DMS 273 (cell line): ENCODE measurements around the gene TSR2.

ENCODE experiments used
- DNase-seq: peaks from one replicate; lab custom pipeline; 2025; ENCODE audit not compliant: unreplicated experiment; lab: John Stamatoyannopoulos, UW

TSR2 gene

GRCh38 chrX:54439960-54440871, at the start of gene TSR2:
TSR2 (plus strand) TSS chrX:54440404; CDS start chrX:54440422, 18 bp downstream.
- DNase-seq = peak; percentile 94

GRCh38 chrX:54397113-54397512, 43.1 kb upstream of the TSR2 start:
- no peak for DNase-seq

DNA sequence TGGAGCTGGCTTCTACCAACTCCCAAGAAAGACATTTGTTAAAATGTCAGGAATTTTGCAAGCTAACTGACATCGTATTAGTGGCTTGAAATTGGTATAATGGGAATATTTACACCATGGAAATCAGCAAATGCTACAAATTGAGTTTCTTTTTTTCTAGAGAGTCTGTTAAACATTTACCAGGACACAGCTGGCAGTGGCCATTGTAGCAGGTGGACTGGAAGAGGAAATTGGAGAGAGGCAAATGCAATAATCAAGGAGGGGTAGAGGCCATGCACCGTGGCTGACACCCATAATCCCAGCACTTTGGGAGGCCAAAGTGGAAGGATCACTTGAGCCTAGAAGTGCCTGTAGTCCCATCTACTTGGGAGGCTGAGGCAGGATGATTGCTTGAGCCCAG, 32.9 kb upstream of the TSR2 start:
- DNase-seq = no peak

DNA sequence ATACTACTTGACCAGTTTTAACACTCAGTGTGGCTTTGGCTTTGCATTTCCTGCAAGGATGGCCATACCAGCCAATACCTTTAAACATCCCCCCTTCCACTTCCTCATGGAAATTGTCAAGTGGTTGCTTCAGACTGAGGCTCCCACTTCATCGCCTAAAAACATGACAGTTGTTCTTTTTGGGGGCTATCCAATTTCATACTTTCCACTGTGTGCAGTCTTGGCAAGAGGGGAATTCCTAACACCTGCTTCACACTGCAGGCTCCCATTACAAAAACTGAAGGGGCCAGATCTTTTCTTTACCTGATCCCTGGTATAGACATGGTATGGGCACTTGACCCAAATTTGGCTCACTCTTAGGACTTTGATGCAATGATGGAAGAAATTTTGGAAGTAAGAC, 28.5 kb upstream of the TSR2 start:
- DNase-seq = peak; percentile 74

DNA sequence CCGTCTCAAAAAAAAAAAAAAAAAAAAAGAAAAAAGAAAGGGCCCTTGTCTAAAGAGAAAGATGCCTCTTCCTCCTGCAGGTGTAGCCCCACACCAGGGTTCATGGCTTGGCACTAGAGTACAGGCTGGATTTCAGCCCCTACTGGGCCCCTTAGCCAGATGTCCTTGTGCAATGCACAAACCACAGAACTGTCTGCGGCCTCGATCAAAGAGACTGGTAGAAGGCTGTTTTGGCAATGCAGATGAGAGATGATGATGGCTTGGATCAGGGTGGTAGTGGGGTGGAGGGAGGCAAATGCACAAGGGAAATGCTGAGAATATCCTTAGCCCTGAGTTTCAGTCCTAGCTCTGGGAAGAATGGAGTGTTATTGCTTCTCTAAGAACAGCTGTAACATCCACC, 26.5 kb upstream of the TSR2 start:
- peak; percentile 73 for DNase-seq

DNA sequence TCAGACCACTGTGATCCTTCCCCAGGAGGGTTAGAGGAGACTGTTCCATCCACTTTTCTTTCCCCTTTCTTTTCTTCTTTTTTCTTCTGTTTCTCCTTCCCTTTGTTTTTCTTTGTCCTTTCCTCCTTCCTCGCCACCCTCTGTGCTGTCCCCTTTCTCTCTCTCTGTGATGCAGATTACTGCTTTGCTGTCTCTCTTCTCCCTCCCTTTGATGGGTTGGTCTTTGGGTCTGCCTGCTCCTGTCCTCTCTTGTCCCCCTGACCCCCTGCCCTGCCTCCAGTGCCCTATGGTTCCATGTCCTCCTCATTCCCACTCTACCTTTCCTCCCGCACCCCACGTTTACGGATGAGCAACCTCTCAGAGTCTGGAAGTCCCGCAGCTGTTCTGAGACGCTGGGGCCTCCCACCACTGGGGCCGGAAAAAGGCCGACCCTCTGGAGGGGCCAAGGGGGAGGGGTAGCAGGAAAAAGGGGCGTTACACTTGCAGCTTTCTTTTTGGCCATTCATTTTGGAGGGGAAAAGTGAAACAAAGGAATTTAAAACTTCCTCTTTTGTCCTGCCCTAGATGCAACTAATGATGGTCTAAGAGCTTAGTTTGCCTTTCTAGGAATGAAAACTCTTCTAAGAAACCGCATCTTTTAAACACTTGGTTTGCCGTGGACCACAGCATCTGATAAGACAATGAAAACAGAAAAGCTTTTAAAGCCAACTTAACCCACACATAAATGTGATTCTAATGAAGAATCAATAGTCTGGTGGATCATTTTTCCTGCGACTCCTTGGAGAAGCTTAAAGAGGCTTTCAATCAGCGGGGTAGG, 24.5 kb upstream of the TSR2 start:
- DNase-seq = no peak

DNA sequence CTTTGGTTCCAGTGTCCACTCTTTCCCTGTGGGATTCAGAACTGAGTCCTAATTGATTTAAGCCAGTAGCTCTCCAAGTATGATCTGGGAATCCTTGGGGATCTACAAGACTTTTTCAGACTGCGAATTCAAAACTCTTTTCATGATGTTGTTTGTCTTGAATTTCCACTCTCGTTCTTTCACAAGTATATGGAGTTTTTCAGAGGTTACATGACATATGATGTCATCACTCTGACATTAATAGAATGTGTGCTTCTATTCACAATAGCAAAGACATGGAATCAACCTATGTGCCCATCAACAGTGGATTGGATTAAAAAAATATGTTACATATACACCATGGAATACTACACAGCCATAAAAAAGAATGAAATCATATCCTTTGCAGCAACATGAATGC, 23.2 kb upstream of the TSR2 start:
- DNase-seq = no peak

DNA sequence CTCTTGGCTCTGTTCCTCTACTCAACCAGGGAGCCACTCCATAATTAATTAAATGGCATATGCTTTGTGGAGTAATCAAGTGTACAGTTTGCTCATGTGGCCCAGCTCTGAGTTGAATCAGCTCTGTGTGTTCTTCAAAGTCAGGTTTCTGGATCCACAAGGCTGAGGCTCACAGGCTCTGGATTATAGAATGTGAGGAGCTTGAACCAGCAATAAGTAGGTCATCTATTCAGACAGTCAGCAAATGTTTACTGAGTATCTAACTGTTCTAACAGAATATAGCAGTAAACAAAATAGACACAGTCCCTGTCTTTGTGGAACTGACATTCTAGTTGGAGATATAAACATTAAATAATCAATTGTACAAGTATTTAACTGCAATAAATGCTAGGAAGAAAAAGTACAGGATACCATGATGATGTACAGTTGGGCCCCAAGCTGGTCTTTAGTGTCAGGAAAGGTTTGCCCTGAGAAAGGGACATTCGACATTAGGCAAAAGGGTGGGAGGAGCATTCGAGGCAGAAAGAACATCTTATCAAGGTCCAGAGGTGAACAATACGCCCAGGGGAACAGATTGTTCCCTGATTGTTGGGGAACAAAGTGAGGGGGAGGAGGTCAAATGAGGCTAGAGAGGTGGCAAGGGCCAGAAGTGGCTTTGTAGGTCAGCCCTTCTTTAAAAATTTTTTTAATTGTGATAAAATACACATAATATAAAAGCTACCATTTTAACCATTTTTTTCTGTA, 20.5 kb upstream of the TSR2 start:
- peak; percentile 42 for DNase-seq

DNA sequence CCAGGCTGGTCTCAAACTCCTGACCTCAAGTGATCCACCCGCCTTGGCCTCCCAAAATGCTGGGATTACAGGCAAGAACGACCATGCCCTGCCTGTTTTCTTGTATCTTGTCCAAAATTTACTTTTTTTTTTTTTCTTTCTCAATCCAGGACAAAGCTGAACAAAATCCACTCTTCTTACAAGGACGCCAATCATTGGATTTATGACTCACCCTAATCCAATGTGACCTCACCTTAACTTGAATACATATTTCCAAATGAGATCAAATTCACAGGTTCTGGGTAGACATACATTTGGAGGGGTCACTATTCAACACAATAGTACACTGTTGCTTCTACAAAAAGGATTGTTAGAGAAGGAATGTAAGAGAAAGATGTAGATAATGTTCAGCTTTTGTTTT, 18.0 kb upstream of the TSR2 start:
- no peak for DNase-seq

DNA sequence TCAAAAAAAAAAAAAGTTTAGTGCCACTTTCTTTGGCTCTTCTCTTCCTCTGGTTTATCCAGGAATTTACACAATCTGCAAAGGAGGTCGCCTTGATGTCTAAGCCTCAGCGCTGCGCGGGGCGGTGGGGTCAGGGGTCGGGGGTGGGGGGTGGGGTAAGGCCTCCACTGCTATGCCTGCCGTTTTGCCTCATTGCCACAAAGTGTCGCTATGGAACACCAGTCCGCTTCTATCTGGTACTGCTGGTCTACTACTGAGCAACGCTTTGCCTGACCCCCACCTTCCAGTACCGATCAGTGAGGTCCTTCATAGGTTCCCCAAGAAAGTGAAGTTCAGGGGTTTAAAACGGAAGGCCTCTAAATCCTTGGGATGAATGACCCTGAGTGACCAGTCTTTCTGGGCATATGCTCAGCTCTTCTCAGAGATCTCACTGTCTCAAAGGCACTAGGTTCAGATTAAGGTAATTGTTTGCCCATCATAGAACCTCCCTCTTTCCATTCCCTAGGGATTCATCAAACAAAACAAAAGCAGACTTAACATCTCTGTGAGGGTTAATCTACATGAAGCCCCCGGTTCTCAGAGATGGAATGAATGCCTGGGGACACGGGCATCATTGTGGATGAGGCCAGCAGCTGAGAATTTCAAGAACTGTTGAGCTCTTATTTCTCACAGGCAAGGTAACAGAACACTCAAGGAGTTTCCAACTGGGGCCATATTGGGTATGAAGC, 16.9 kb upstream of the TSR2 start:
- DNase-seq = peak; percentile 12

GRCh38 chrX:54427837-54428424, 12.3 kb upstream of the TSR2 start:
- DNase-seq = peak; percentile 83

- no peak for DNase-seq
Measured at GRCh38 chrX:54430519-54430918, 9.7 kb upstream of the TSR2 start.

DNA sequence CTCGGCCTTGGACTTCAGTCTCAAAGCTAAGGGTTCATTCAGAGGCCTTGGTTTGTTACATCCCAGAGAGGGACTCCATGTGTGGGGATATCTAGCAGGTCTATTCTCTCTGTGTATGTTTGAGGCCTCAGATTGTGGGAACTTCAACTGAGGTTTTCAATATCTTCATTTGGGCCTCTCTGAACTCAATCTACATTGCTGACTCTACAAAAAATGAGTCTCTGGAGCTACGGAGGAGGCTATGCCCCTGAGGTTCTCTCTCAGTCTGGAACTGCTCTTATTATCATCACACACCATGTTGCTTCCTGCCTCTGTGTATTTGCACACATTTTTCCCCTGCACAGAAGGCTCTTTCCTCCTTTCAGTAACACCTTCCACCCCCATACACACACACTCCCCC, 5.1 kb upstream of the TSR2 start:
- DNase-seq = no peak

GRCh38 chrX:54442790-54443189, 2.6 kb downstream of the TSR2 start:
- no peak for DNase-seq

DNA sequence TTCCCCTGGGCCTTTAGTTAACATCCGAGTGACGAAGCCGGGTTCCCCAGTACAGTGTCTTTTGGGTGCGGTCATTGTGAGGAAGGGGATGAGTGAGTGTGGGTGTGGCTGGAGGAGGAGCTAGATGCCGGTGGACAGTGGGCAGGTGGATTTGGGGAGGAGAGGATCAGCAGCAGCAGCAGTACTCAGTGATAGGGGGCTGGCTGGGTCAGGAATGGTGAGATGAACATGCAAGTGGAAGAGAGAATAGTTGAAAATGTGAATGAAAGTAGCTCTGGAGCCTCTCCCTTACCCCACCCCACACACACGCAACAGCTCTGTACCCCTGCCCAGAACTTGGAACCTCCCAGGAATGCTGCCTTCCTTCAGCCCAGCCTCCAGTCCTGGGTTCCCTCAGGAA, 4.5 kb downstream of the TSR2 start:
- no peak for DNase-seq

DNA sequence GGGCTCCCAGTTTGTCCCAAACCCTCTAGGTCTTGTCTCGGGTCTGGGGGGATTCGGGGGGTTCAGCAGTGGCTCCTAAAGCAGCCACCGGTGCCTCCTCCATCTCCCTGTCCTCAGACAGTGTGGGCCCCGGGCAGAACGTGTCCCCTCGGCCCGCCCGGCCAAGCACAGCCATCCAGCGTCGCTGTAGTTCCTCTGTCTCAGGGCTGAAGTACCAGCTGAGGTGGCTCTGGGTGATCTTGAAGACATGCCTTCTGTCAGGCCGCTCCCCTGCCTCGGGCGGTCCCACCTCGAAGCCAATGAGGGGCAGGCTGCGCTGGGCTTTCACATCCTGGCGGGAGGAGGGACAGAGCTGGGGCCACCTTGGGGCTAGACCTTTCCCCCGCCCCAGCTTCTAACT, 5.9 kb downstream of the TSR2 start:
- no peak for DNase-seq

GRCh38 chrX:54447461-54447860, 7.3 kb downstream of the TSR2 start:
- peak; percentile 53 for DNase-seq

GRCh38 chrX:54449929-54450328, 9.7 kb downstream of the TSR2 start:
- no peak for DNase-seq

GRCh38 chrX:54452920-54453319, 12.7 kb downstream of the TSR2 start:
- DNase-seq = peak; percentile 79

DNA sequence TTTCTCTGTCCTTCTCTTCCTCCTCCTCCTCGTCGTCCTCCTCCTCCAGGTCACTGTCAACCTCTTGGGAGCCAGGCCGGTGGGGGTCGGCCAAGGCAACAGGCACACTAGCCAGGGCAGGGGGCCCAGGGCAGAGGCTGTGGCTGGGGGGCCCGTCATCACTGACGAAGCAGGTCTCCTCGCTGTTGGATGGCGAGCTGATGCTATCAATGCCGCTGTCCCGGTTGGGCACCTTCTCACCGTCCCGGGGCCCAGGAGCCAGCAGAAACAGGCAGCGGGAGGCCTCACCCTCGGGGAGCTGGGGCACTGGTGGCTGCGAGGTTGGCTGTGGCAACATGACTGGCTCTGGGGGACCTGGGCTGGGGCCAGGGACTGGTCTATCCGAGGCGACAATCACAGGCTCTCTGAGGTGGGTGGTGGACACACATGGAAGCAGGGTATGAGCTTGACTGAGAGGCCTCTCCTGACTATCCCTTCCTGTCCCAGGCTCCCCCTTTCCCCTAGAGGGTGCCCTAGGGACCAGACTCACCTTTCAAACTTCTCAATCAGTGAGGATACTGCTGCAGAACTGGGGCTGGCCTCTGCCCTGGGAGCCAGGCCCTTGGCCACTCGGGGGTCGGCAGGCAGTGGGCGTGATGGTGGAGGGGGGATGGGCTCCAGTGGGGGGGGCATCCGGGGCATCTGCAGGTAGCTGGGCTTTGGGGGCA, 30.0 kb downstream of the TSR2 start:
- DNase-seq = no peak
